Osteoblast (primary cell): ENCODE data around the gene ANKH. TPM values are rescaled to one million over a fixed set of nuclear protein-coding genes. Genes with fewer than 3 reads are reported as not detected.

Experiments used
- DNase-seq: peaks from one replicate; pipeline ENCODE4 v3.0.0; 2011; ENCODE audit warnings: low spot score, mixed read lengths; ENCODE audit not compliant: insufficient read length; ENCODE audit errors: missing footprints
- H2AFZ ChIP-seq: 2 replicates; pipeline ENCODE4 v1.6.0; 2011; ENCODE audit warnings: mild to moderate bottlenecking, low read length
- H3K27ac ChIP-seq: 2 replicates; pipeline ENCODE4 v1.5.1; 2011; ENCODE audit warnings: mild to moderate bottlenecking, low read depth, low read length, moderate library complexity
- H3K27me3 ChIP-seq: 2 replicates; pipeline ENCODE4 v1.6.0; 2012; ENCODE audit warnings: mild to moderate bottlenecking, control low read depth, inconsistent platforms, low read length, moderate library complexity; ENCODE audit not compliant: insufficient read depth
- H3K36me3 ChIP-seq: 2 replicates; pipeline ENCODE4 v1.5.1; 2011; ENCODE audit warnings: mild to moderate bottlenecking, low read length, control low read depth, moderate library complexity; ENCODE audit not compliant: insufficient read depth
- H3K4me1 ChIP-seq: 2 replicates; pipeline ENCODE4 v1.5.1; 2011; ENCODE audit warnings: mild to moderate bottlenecking, low read length, control low read depth, moderate library complexity; ENCODE audit not compliant: insufficient read depth
- H3K4me2 ChIP-seq: 2 replicates; pipeline ENCODE4 v1.6.0; 2011; ENCODE audit warnings: mild to moderate bottlenecking, low read length; ENCODE audit not compliant: insufficient read depth
- H3K4me3 ChIP-seq: fragments of 200-600 bp; sonication (generic); 3 replicates; pipeline ENCODE4 v1.5.1; 2012; ENCODE audit warnings: mild to moderate bottlenecking, low read length, inconsistent platforms; ENCODE audit not compliant: insufficient read depth
- H3K79me2 ChIP-seq: 2 replicates; pipeline ENCODE4 v1.6.0; 2012; ENCODE audit warnings: mild to moderate bottlenecking, low read length, control low read depth, inconsistent platforms; ENCODE audit not compliant: insufficient read depth
- H3K9me3 ChIP-seq: 2 replicates; pipeline ENCODE4 v1.5.1; 2011; ENCODE audit warnings: low read depth, low read length, control low read depth
- H4K20me1 ChIP-seq: 2 replicates; pipeline ENCODE4 v1.6.0; 2012; ENCODE audit warnings: mild to moderate bottlenecking, low read length, control low read depth; ENCODE audit not compliant: insufficient read depth
- total RNA-seq: library from RNA; depleted of rRNA; stranded (reverse); fragments of >200 nt; gene quantifications from 2 replicates; pipeline ENCODE4 v1.2.3, GENCODE V29; 2012
- TF ChIP-seq, protein P1 (sequence below): IDR thresholded peaks from 2 replicates; pipeline ENCODE4 v1.5.1; 2011; ENCODE audit warnings: mild to moderate bottlenecking, low read depth, low read length, moderate library complexity; ENCODE audit errors: extremely low read depth

The ANKH gene
- total RNA-seq, 1 donor, result 125 TPM

DNA sequence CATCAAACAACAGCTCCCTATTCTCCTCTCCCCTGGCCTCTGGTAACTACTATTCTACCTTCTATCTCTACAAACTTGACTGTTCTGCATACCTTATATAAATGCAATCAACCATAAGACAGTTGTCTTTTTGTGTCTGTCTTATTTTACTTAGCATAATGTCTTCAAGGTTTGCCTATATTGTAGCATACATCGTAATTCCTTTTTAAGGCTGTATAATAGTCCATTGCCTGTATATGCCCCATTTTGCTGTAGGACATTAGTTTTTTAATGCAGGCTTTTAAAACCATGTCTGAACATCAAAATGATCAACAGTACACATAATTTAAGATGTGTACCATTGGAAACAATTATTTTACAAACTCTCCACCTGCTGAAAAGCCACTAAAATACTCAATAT is 12.4 kb downstream of the ANKH start:
- H3K4me3 ChIP-seq, result no peak overlapping the region
- H2AFZ ChIP-seq, result no peak overlapping the region
- peaks cover 18% of the 10 kb centered on the region for H3K36me3 ChIP-seq
- H3K27me3 ChIP-seq, result no peaks in the 10 kb centered on the region
- H3K27ac ChIP-seq, result no peak overlapping the region
- no peak for DNase-seq
- TF ChIP-seq, protein P1, sequence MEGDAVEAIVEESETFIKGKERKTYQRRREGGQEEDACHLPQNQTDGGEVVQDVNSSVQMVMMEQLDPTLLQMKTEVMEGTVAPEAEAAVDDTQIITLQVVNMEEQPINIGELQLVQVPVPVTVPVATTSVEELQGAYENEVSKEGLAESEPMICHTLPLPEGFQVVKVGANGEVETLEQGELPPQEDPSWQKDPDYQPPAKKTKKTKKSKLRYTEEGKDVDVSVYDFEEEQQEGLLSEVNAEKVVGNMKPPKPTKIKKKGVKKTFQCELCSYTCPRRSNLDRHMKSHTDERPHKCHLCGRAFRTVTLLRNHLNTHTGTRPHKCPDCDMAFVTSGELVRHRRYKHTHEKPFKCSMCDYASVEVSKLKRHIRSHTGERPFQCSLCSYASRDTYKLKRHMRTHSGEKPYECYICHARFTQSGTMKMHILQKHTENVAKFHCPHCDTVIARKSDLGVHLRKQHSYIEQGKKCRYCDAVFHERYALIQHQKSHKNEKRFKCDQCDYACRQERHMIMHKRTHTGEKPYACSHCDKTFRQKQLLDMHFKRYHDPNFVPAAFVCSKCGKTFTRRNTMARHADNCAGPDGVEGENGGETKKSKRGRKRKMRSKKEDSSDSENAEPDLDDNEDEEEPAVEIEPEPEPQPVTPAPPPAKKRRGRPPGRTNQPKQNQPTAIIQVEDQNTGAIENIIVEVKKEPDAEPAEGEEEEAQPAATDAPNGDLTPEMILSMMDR, result no peak
- H3K79me2 ChIP-seq, result peaks cover 95% of the 10 kb centered on the region
- H3K4me2 ChIP-seq, result no peak overlapping the region
- H4K20me1 ChIP-seq, result peaks cover 62% of the 10 kb centered on the region
- peaks cover 5% of the 10 kb centered on the region for H3K4me1 ChIP-seq
- no peaks in the 10 kb centered on the region for H3K9me3 ChIP-seq

DNA sequence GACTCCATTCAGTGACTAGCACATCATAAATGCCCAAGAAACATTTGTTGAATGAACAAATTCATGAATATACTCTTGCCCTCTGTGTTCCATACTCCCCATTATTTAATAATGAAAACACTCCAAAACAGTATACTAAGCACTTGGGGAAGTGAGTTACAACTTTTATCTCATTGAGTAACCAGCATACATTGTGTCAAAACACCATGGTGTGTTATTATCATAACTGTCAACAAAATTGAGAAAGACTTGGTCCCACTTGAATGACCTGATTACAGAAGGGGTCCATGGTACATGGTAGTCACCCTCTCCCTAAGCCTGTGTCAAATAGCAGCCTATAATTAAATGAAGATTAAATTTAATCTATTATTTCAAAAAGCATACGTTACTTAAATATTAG is 16.2 kb downstream of the ANKH start:
- no peak overlapping the region for H3K4me3 ChIP-seq
- H3K4me1 ChIP-seq, result peaks cover 2% of the 10 kb centered on the region
- H3K36me3 ChIP-seq, result peaks cover 17% of the 10 kb centered on the region
- H3K4me2 ChIP-seq, result no peak overlapping the region
- peaks cover 57% of the 10 kb centered on the region for H4K20me1 ChIP-seq
- H3K79me2 ChIP-seq, result peaks cover 95% of the 10 kb centered on the region
- TF ChIP-seq, protein P1, result no peak
- H3K27me3 ChIP-seq, result no peaks in the 10 kb centered on the region
- H3K27ac ChIP-seq, result no peak overlapping the region
- H3K9me3 ChIP-seq, result no peaks in the 10 kb centered on the region
- no peak overlapping the region for H2AFZ ChIP-seq
- DNase-seq, result no peak

DNA sequence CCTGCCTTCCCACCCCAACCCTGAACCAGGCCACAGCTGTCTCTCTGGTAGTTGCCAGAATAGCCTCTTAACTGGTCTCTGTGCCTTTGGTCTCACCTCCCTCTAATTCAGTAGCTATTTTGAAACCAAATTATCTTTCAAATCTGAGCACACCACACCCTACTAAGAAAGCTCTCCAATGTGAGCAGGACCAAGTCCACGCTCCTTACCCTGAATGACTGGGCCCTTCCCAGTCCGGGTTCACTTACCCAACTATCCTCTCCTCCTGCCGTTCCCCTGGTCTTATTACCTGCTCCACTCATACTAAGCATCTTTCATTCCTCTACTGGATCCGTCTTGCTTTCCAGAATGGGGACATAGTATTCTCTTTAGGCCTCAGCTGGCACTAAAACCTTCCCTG is 16.8 kb downstream of the ANKH start:
- Histone ChIP-seq H3K9me3 (no peaks in the 10 kb centered on the region), H3K27ac (no peak overlapping the region), H3K4me2 (no peak overlapping the region), H3K27me3 (no peaks in the 10 kb centered on the region), H2AFZ (no peak overlapping the region), H3K4me1 (peaks cover 6% of the 10 kb centered on the region), H3K79me2 (peaks cover 95% of the 10 kb centered on the region), H4K20me1 (peaks cover 59% of the 10 kb centered on the region), H3K4me3 (no peak overlapping the region), H3K36me3 (peaks cover 23% of the 10 kb centered on the region)
- no peak for DNase-seq
- TF ChIP-seq, protein P1, result no peak

DNA sequence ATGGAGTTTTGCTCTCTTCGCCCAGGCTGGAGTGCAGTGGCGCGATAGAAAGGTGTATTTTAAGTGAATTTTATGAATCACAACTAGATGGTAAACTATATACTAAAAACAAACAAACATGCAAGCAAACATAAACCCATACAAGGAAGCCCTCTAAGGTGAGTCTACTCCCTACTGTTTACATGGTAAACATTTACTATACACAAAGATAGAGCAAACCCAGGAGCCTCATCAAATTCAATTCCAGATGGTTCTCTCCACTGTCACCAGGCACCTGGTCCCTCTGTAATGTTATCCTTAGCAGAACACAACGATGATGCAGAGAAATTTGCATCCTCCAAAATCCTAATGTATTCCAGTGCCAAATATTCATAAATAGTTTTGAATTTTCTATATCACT is 17.9 kb downstream of the ANKH start:
- TF ChIP-seq, protein P1, result no peak
- no peak for DNase-seq
- H4K20me1 ChIP-seq, result peaks cover 60% of the 10 kb centered on the region

More for the DNA sequence above, 17.9 kb downstream of the ANKH start:
- Histone ChIP-seq H3K9me3 (no peaks in the 10 kb centered on the region), H3K27ac (no peak overlapping the region), H3K79me2 (peaks cover 96% of the 10 kb centered on the region), H3K4me3 (no peak overlapping the region), H3K4me2 (no peak overlapping the region), H3K27me3 (no peaks in the 10 kb centered on the region), H2AFZ (no peak overlapping the region), H3K4me1 (peaks cover 6% of the 10 kb centered on the region), H3K36me3 (peaks cover 32% of the 10 kb centered on the region)
